Measurements from ENCODE around the gene MED4. TPM values are rescaled to one million over a fixed set of nuclear protein-coding genes. Genes with fewer than 3 reads are reported as not detected.
"Not testable (repeated sequence)": the region's sequence is repeated elsewhere in the genome, so short reads cannot be mapped to it uniquely, and the experiment has no call there.

The MED4 gene
- total and polyA plus RNA-seq, 2 experiments from 2014 or later = 31.9 to 66.1 TPM

DNA sequence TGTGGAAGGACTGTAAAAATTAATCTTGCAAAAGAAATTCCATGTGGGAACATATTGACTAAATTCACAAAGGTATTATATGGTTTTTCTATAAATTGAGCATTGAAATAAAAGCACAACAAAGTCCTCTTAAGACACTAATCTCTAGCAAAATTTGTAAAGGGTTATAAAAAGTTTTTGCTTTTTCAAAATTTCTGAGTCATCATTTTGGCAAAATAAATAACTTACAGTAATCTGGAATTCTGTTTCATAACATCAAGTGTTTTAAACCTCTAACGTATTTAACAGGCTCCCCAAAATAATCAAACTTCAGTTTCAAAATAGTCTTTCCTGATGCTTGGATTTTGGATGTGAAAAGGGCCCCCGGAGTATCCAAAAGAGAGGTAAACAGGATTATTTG lies 26.0 kb downstream of the MED4 start:
- WGBS, 2 experiments (ENCODE audit: low coverage in 1 of 2, low lambda C conversion rate in 2 of 2, missing lambda C conversion rate in 2 of 2) = 95 to 99% methylated on average over 2 of the region's 2 CpGs
- Histone ChIP-seq H4K20me1 (ENCODE audit: insufficient read depth) (no peaks in the 10 kb centered on the region), H3K27me3 (replicated peaks; ENCODE audit: insufficient read depth) (no peaks in the 10 kb centered on the region), H3K79me2 (ENCODE audit: insufficient read depth) (no peaks in the 10 kb centered on the region), H3K4me3 (no peak overlapping the region), H2AFZ (no peak overlapping the region), H3K36me3 (ENCODE audit: low read depth) (peaks cover 53% of the 10 kb centered on the region), H3K4me2 (ENCODE audit: unreplicated experiment) (no peak overlapping the region), H3K9me2 (ENCODE audit: insufficient read depth) (no peaks in the 10 kb centered on the region), H3K9ac (no peak overlapping the region), H3K4me1 (ENCODE audit: insufficient read depth) (no peaks in the 10 kb centered on the region), H3F3A (ENCODE audit: insufficient read depth) (no peaks in the 10 kb centered on the region), H3K9me3 (ENCODE audit: low read depth) (no peaks in the 10 kb centered on the region), H3K27ac (no peak overlapping the region)
- no peak for DNase-seq
- in situ Hi-C loops (cut with MboI) = no loop called here
- TF ChIP-seq EZH2phosphoT487 (IDR thresholded peaks at IDR 0.05; ENCODE audit: insufficient read depth, low read depth) (no peak), EZH2 (IDR thresholded peaks at IDR 0.05; ENCODE audit: insufficient read depth, poor library complexity, severe bottlenecking) (no peak)

DNA sequence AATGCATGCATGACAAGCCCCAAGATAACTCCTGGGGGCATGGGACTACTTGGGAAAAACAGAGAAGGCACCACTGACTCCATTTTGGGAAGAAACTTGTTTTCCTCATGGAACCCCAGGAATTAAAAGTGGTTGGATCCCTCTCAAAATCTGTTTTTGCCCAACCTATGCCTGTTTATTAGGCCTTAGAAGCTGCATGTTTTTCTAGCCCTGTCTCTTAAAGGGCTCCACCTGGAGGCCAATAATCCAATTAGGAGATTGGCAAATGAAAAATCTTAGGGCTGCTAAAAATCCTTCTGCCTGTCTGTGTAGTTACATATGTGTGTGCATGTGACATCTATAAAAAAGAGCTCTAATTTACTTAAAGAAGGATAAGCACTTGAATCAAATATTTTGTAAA lies 26.9 kb downstream of the MED4 start:
- Histone ChIP-seq H3F3A (ENCODE audit: insufficient read depth) (no peaks in the 10 kb centered on the region), H3K4me2 (ENCODE audit: unreplicated experiment) (no peak overlapping the region), H4K20me1 (ENCODE audit: insufficient read depth) (no peaks in the 10 kb centered on the region), H3K4me1 (ENCODE audit: insufficient read depth) (no peaks in the 10 kb centered on the region), H3K4me3 (no peak overlapping the region), H3K9me3 (ENCODE audit: low read depth) (no peaks in the 10 kb centered on the region), H3K36me3 (ENCODE audit: low read depth) (peaks cover 48% of the 10 kb centered on the region), H3K9me2 (ENCODE audit: insufficient read depth) (no peaks in the 10 kb centered on the region), H2AFZ (no peak overlapping the region), H3K27me3 (replicated peaks; ENCODE audit: insufficient read depth) (no peaks in the 10 kb centered on the region), H3K27ac (no peak overlapping the region), H3K9ac (no peak overlapping the region), H3K79me2 (ENCODE audit: insufficient read depth) (no peaks in the 10 kb centered on the region)
- no peak for DNase-seq
- in situ Hi-C loops (cut with MboI) = no loop called here
- no peak for TF ChIP-seq EZH2phosphoT487 (IDR thresholded peaks at IDR 0.05; ENCODE audit: insufficient read depth, low read depth)
- no peak for TF ChIP-seq EZH2 (IDR thresholded peaks at IDR 0.05; ENCODE audit: insufficient read depth, poor library complexity, severe bottlenecking)

DNA sequence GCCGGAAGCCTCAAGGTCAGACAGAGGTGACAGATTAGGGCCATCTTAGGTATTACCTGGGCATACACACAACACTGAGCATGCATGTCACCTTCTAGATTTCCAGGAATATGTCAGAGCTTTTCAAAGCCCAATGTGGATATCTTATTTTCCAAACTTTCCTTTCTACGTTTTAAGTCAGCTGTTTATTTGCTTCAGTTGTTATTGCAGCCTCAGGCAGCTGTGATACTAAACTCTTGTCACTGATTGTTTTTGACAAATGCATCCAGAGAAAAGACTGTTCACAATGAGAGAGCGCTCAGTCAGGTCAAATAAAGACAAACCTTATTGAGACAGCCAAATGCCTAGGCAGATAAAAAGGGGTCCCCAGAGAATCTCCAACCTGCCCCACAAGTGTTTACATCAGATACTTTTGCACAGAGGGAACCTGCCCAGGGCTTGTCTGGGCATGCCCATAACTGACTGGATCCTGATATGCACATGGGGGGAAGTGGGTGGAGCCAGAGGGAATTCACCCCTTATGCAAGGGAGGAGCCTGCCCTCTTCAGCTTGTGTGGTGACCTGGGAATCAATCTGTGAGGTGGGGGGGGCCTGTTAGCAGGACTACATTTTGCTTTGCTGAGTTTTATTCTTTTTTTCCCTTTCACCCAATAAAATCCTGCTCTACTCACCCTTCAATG lies 28.5 kb downstream of the MED4 start:
- Histone ChIP-seq H3K27ac (no peak overlapping the region), H3K4me2 (ENCODE audit: unreplicated experiment) (no peak overlapping the region), H3K4me3 (no peak overlapping the region), H3K9me3 (ENCODE audit: low read depth) (no peaks in the 10 kb centered on the region), H3F3A (ENCODE audit: insufficient read depth) (no peaks in the 10 kb centered on the region), H4K20me1 (ENCODE audit: insufficient read depth) (no peaks in the 10 kb centered on the region), H3K4me1 (ENCODE audit: insufficient read depth) (no peaks in the 10 kb centered on the region), H3K27me3 (replicated peaks; ENCODE audit: insufficient read depth) (no peaks in the 10 kb centered on the region), H2AFZ (no peak overlapping the region), H3K36me3 (ENCODE audit: low read depth) (peaks cover 33% of the 10 kb centered on the region), H3K9me2 (ENCODE audit: insufficient read depth) (no peaks in the 10 kb centered on the region), H3K9ac (no peak overlapping the region), H3K79me2 (ENCODE audit: insufficient read depth) (peaks cover 10% of the 10 kb centered on the region; the same call in 1 of the 2 replicates)
- peak; percentile 10 for DNase-seq
- TF ChIP-seq EZH2 (IDR thresholded peaks at IDR 0.05; ENCODE audit: insufficient read depth, poor library complexity, severe bottlenecking) = no peak
- TF ChIP-seq EZH2phosphoT487 (IDR thresholded peaks at IDR 0.05; ENCODE audit: insufficient read depth, low read depth) = no peak
- in situ Hi-C loops (cut with MboI) = no loop called here
- whole genome bisulfite sequencing, 2 experiments (ENCODE audit: low coverage in 1 of 2, low lambda C conversion rate in 2 of 2, missing lambda C conversion rate in 2 of 2) = 94 to 96% methylated on average over 3 of the region's 3 CpGs

DNA sequence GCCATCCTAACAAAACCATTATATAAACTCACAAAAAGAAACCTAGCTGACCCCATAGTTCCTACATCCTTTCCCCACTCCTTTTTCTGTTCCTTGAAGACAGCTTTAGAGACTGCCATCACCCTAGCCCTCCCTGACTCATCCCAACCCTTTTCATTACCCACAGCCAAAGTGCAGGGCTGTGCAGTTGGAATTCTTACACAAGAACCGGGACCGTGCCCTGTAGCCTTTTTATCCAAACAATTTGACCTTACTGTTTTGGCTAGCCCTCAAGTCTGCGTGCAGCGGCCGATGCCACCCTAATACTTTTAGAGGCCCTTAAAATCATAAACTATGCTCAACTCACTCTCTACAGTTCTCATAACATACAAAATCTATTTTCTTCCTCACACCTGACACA lies 35.0 kb downstream of the MED4 start:
- H3K27ac ChIP-seq; H3K9me2 ChIP-seq (ENCODE audit: insufficient read depth); H3K4me3 ChIP-seq; H3K9me3 ChIP-seq (ENCODE audit: low read depth); DNase-seq; H3K27me3 ChIP-seq (replicated peaks; ENCODE audit: insufficient read depth); H3K36me3 ChIP-seq (ENCODE audit: low read depth); in situ Hi-C loops (cut with MboI); H3K4me2 ChIP-seq (ENCODE audit: unreplicated experiment); H2AFZ ChIP-seq; H3F3A ChIP-seq (ENCODE audit: insufficient read depth); H3K4me1 ChIP-seq (ENCODE audit: insufficient read depth); H3K9ac ChIP-seq; H4K20me1 ChIP-seq (ENCODE audit: insufficient read depth): not testable (repeated sequence)
- H3K79me2 ChIP-seq (ENCODE audit: insufficient read depth) = peaks cover 10% of the 10 kb centered on the region; the same call in 1 of the 2 replicates
- 77 to 80% methylated on average over 5 of the region's 5 CpGs for WGBS, 2 experiments (ENCODE audit: low coverage in 1 of 2, low lambda C conversion rate in 2 of 2, missing lambda C conversion rate in 2 of 2)

DNA sequence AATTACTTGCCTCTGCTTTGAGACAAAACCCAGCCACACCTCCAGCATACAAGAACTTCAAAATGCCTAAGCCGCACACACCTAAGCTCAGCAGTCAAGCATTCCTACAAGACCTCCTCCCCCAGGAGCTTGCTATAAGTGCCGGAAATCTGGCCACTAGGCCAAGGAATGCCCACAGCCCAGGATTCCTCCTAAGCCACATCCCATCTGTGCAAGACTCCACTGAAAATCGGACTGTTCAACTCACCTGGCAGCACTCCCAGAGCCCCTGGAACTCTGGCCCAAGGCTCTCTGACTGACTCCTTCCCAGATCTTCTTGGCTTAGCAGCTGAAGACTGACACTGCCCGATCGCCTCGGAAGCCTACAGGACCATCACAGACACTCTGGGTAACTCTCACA lies 36.4 kb downstream of the MED4 start:
- H3K4me3 ChIP-seq; H3K9me2 ChIP-seq (ENCODE audit: insufficient read depth); H4K20me1 ChIP-seq (ENCODE audit: insufficient read depth); H3K4me2 ChIP-seq (ENCODE audit: unreplicated experiment); DNase-seq; H3F3A ChIP-seq (ENCODE audit: insufficient read depth); H3K9ac ChIP-seq; H3K9me3 ChIP-seq (ENCODE audit: low read depth); in situ Hi-C loops (cut with MboI); H3K27me3 ChIP-seq (replicated peaks; ENCODE audit: insufficient read depth); H2AFZ ChIP-seq; H3K4me1 ChIP-seq (ENCODE audit: insufficient read depth); H3K27ac ChIP-seq; H3K36me3 ChIP-seq (ENCODE audit: low read depth): not testable (repeated sequence)
- H3K79me2 ChIP-seq (ENCODE audit: insufficient read depth) = peaks cover 10% of the 10 kb centered on the region; the same call in 1 of the 2 replicates
- 81% methylated on average over 6 of the region's 6 CpGs for WGBS, 2 experiments (ENCODE audit: low coverage in 1 of 2, low lambda C conversion rate in 2 of 2, missing lambda C conversion rate in 2 of 2)

All from GM23248 (cell line).